RWPE1 (cell line): ENCODE data around the gene TAS2R20.
"Not testable (repeated sequence)": the region's sequence is repeated elsewhere in the genome, so short reads cannot be mapped to it uniquely, and the experiment has no call there.

ENCODE experiments used
- CTCF ChIA-PET: fragments of 350-600 bp; sonication (Branson Sonifier 250); formaldehyde crosslinking; extraction: SDS; loops from one replicate; lab custom pipeline; 2021; lab: Yijun Ruan, JAX
- POLR2A ChIA-PET: fragments of 400-600 bp; formaldehyde crosslinking; extraction: SDS; loops from one replicate; lab custom pipeline; 2020; ENCODE audit warnings: antibody characterized with exemption; ENCODE audit not compliant: low non-redundant PET; lab: Yijun Ruan, JAX
- DNase-seq: peaks from one replicate; pipeline ENCODE4 v3.0.0; 2012; ENCODE audit warnings: low spot score
- H3K27ac ChIP-seq: fragments of 450-650 bp; 2 replicates; pipeline ENCODE4 v1.5.1; 2017
- CTCF ChIP-seq: fragments of 450-650 bp; conservative IDR thresholded peaks from 2 replicates; pipeline ENCODE4 v1.5.1; 2017; ENCODE audit warnings: low read depth, mild to moderate bottlenecking

TAS2R20 gene, protein sequence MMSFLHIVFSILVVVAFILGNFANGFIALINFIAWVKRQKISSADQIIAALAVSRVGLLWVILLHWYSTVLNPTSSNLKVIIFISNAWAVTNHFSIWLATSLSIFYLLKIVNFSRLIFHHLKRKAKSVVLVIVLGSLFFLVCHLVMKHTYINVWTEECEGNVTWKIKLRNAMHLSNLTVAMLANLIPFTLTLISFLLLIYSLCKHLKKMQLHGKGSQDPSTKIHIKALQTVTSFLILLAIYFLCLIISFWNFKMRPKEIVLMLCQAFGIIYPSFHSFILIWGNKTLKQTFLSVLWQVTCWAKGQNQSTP

GRCh38 chr12:10998204-10998603, at the start of gene TAS2R20:
Gene TAS2R20, minus strand, starts transcription at chr12:10998304. Its CDS starts 429 bp downstream, at chr12:10997875.
- ChIA-PET POLR2A (no interaction called here), CTCF (interaction anchor here (0.8 kb wide), 1 partner anchor 96 kb away, joined by 5 read pairs; no protein-coding TSS in a partner anchor)
- H3K27ac ChIP-seq, result no peak within 1 kb of the TSS
- DNase-seq, result no peak
- TF ChIP-seq CTCF, result no peak

DNA sequence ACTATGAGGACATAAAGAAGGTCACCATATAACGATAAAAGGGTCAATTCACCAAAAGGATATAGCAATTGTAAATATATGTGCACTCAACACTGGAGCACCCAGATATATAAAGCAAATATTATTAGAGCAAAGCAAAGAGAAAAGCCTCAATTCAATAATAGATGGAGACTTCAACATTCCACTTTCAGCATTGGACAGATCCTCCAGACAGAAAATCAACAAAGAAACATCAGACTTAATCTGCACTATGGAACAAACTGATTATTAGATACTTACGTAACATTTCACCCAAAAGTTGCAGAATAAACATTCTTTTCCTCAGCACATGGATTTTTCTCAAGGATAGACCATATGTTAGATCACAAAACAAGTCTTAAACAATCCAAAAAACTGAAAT, 43.3 kb upstream of the TAS2R20 start:
- DNase-seq, result not testable (repeated sequence)

DNA sequence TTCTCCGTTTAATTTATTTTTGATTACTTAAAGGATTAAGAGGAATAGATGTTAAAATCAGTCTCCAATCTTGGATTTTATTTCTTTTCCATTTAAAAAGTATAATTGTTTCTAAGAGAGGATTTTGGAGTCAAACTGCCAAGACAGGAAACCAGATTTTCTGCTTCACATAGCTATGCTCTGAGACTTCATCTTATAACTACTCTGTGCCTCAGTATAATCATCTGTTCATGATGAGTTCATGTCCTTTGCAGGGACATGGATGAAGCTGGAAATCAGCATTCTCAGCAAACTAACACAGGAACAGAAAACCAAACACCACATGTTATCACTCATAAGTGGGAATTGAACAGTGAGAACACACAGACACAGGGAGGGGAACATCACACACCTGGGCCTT, 42.1 kb upstream of the TAS2R20 start:
- ChIA-PET POLR2A (no interaction called here), CTCF (no interaction called here)
- no peak overlapping the region for H3K27ac ChIP-seq
- no peak for DNase-seq
- TF ChIP-seq CTCF, result no peak

More for the DNA sequence above, 43.3 kb upstream of the TAS2R20 start:
- CTCF ChIA-PET, H3K27ac ChIP-seq, POLR2A ChIA-PET: not testable (repeated sequence)

- ChIA-PET POLR2A (no interaction called here), CTCF (no interaction called here)
- TF ChIP-seq CTCF, result no peak
- DNase-seq, result no peak
- no peak overlapping the region for H3K27ac ChIP-seq
These were observed 41.1 kb upstream of the TAS2R20 start for GRCh38 chr12:11039171-11039570.

DNA sequence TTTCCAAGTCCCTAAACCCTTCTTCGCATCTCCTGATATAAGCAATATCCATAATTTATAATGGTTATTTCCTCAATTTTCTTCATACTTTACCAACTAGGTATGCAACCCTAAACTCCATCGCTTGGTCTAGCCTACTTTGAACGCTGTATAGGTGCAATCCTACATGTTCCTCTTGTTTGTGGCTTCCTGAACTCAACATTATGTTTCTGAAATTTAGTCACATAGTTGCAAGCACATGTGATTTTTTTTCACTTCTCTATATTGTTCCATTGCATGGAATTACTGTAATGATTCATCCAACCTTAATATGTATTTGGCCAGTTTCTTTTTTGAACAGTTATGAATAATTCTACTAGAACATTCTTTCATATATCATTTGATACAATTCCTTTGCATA, 35.9 kb upstream of the TAS2R20 start:
- CTCF ChIA-PET, DNase-seq, H3K27ac ChIP-seq, POLR2A ChIA-PET: not testable (repeated sequence)

- CTCF ChIA-PET, result no interaction called here
- DNase-seq, result no peak
- TF ChIP-seq CTCF, result no peak
- POLR2A ChIA-PET, result no interaction called here
- H3K27ac ChIP-seq, result no peak within 1 kb of the TSS
These were observed 33.2 kb upstream of the TAS2R20 start, which contains the start of gene TAS2R31 for GRCh38 chr12:11031307-11031706. Gene TAS2R31, minus strand, starts transcription at chr12:11031407. Its CDS starts 72 bp downstream, at chr12:11031335.

GRCh38 chr12:11026118-11026517, 28.0 kb upstream of the TAS2R20 start:
- CTCF ChIA-PET, result no interaction called here
- no peak for TF ChIP-seq CTCF
- POLR2A ChIA-PET, result no interaction called here
- H3K27ac ChIP-seq, result no peak overlapping the region
- DNase-seq, result no peak
